ENCODE results near the gene ZNF641.

DNA sequence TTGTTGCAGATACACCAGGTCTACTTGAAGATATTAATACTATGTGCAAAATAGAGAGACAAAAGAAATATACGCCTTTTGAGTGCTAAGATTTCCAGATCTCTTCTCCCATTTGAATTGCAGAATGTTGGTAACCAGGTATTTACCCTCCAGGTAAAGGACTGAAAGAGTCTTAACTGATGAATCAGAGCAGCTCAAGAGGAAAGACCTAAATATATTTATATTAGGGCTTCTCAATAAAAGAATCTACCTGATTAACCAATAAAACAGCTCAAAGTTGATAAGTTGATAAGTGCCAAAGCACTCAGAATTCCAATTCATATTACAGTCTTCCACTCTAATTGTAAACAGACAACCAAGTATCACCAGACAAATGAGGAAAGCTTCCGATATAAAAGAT, 59.2 kb downstream of the ZNF641 start:
- TF ChIP-seq, protein P1, sequence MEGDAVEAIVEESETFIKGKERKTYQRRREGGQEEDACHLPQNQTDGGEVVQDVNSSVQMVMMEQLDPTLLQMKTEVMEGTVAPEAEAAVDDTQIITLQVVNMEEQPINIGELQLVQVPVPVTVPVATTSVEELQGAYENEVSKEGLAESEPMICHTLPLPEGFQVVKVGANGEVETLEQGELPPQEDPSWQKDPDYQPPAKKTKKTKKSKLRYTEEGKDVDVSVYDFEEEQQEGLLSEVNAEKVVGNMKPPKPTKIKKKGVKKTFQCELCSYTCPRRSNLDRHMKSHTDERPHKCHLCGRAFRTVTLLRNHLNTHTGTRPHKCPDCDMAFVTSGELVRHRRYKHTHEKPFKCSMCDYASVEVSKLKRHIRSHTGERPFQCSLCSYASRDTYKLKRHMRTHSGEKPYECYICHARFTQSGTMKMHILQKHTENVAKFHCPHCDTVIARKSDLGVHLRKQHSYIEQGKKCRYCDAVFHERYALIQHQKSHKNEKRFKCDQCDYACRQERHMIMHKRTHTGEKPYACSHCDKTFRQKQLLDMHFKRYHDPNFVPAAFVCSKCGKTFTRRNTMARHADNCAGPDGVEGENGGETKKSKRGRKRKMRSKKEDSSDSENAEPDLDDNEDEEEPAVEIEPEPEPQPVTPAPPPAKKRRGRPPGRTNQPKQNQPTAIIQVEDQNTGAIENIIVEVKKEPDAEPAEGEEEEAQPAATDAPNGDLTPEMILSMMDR (IDR thresholded peaks at IDR 0.05; ENCODE audit: low read length): no peak
- no peak for TF ChIP-seq EZH2phosphoT487 (IDR thresholded peaks at IDR 0.05; ENCODE audit: low read length)

All from MM.1S (cell line).